Neural progenitor cell (in vitro differentiated cells): ENCODE results near the gene BZW1.

Experiments used
- CTCF ChIP-seq: fragments of 200-600 bp; sonication (generic); IDR thresholded peaks from 2 replicates; pipeline ENCODE4 v1.5.1; 2017; ENCODE audit warnings: antibody characterized with exemption, mild to moderate bottlenecking
- EZH2phosphoT487 ChIP-seq: fragments of 200-600 bp; sonication (generic); IDR thresholded peaks from 2 replicates; pipeline ENCODE4 v1.6.1; 2017; ENCODE audit warnings: antibody characterized with exemption

- TF ChIP-seq CTCF = no peak
- TF ChIP-seq EZH2phosphoT487 = no peak
Observed at GRCh38 chr2:200765995-200766660, 45.6 kb upstream of the BZW1 start.
